IPS-NIHi11 (cell line): ENCODE measurements around the gene ANAPC4.
"Not testable (repeated sequence)": the region's sequence is repeated elsewhere in the genome, so short reads cannot be mapped to it uniquely, and the experiment has no call there.

Experiments
- DNase-seq: peaks from one replicate; pipeline ENCODE4 v3.0.0; 2012; ENCODE audit warnings: mixed read lengths, low spot score

The ANAPC4 gene

GRCh38 chr4:25376754-25377571, at the start of gene ANAPC4:
ANAPC4 (plus strand) TSS chr4:25377263; CDS start chr4:25377428, 165 bp downstream.
- DNase-seq, result peak; percentile 98

- DNase-seq, result not testable (repeated sequence)
Observed at GRCh38 chr4:25328463-25328862, 48.6 kb upstream of the ANAPC4 start.

- DNase-seq, result no peak
Observed at GRCh38 chr4:25330335-25330734, 46.7 kb upstream of the ANAPC4 start.

- no peak for DNase-seq
Observed at GRCh38 chr4:25330905-25331808, 45.9 kb upstream of the ANAPC4 start.

- DNase-seq, result no peak
Observed at GRCh38 chr4:25343671-25344070, 33.4 kb upstream of the ANAPC4 start.

- no peak for DNase-seq
Observed at GRCh38 chr4:25345744-25346143, 31.3 kb upstream of the ANAPC4 start.

GRCh38 chr4:25346913-25347312, 30.1 kb upstream of the ANAPC4 start:
- no peak for DNase-seq

GRCh38 chr4:25347473-25347872, 29.6 kb upstream of the ANAPC4 start:
- DNase-seq, result no peak

- no peak for DNase-seq
Observed at GRCh38 chr4:25347971-25348370, 29.1 kb upstream of the ANAPC4 start.

- DNase-seq, result no peak
Observed at GRCh38 chr4:25350561-25350960, 26.5 kb upstream of the ANAPC4 start.

GRCh38 chr4:25351777-25352416, 25.2 kb upstream of the ANAPC4 start:
- DNase-seq, result no peak

GRCh38 chr4:25356068-25356467, 21.0 kb upstream of the ANAPC4 start:
- no peak for DNase-seq

- DNase-seq, result peak; percentile 22
Observed at GRCh38 chr4:25358515-25359275, 18.4 kb upstream of the ANAPC4 start.

GRCh38 chr4:25361253-25361652, 15.8 kb upstream of the ANAPC4 start:
- no peak for DNase-seq

GRCh38 chr4:25367004-25367621, 9.9 kb upstream of the ANAPC4 start:
- DNase-seq, result no peak

- DNase-seq, result no peak
Observed at GRCh38 chr4:25367877-25368276, 9.2 kb upstream of the ANAPC4 start.

- DNase-seq, result no peak
Observed at GRCh38 chr4:25368315-25368714, 8.7 kb upstream of the ANAPC4 start.

GRCh38 chr4:25370242-25370641, 6.8 kb upstream of the ANAPC4 start:
- DNase-seq, result no peak

- not testable (repeated sequence) for DNase-seq
Observed at GRCh38 chr4:25372549-25372948, 4.5 kb upstream of the ANAPC4 start.

GRCh38 chr4:25377572-25378436, 741 bp downstream of the ANAPC4 start:
- DNase-seq, result no peak
